HUES48 (cell line): ENCODE data around the gene RASA3.
"Not testable (repeated sequence)": the region's sequence is repeated elsewhere in the genome, so short reads cannot be mapped to it uniquely, and the experiment has no call there.

Experiments used
- H3K27ac ChIP-seq: one replicate; pipeline ENCODE4 v1.7.0; 2013; ENCODE audit warnings: low read depth, low read length, inconsistent platforms
- H3K27me3 ChIP-seq: 2 replicates; pipeline ENCODE4 v1.6.1; 2013; ENCODE audit warnings: mild to moderate bottlenecking, low read length; ENCODE audit not compliant: control insufficient read depth, insufficient read depth
- H3K36me3 ChIP-seq: 2 replicates; pipeline ENCODE4 v1.6.1; 2013; ENCODE audit warnings: low read length; ENCODE audit not compliant: control insufficient read depth, insufficient read depth
- H3K4me1 ChIP-seq: 2 replicates; pipeline ENCODE4 v1.6.1; 2013; ENCODE audit warnings: mild to moderate bottlenecking, low read length; ENCODE audit not compliant: control insufficient read depth, insufficient read depth
- H3K4me3 ChIP-seq: 2 replicates; pipeline ENCODE4 v1.5.1; 2013; ENCODE audit warnings: mild to moderate bottlenecking, low read depth, low read length
- H3K9ac ChIP-seq: 2 replicates; pipeline ENCODE4 v1.6.1; 2013; ENCODE audit warnings: mild to moderate bottlenecking, low read depth, low read length, moderate library complexity
- H3K9me3 ChIP-seq: 2 replicates; pipeline ENCODE4 v1.6.1; 2013; ENCODE audit warnings: low read length; ENCODE audit not compliant: control insufficient read depth, insufficient read depth

Gene RASA3

GRCh38 chr13:114081761-114082681 is 50.4 kb downstream of the RASA3 start:
- Histone ChIP-seq H3K4me3 (no peak overlapping the region), H3K4me1 (no peaks in the 10 kb centered on the region), H3K27ac (no peak overlapping the region), H3K27me3 (no peaks in the 10 kb centered on the region), H3K9ac (no peak overlapping the region), H3K36me3 (no peaks in the 10 kb centered on the region), H3K9me3 (no peaks in the 10 kb centered on the region)

- H3K4me3 ChIP-seq = no peak overlapping the region
- no peaks in the 10 kb centered on the region for H3K9me3 ChIP-seq
- H3K4me1 ChIP-seq = no peaks in the 10 kb centered on the region
- H3K27ac ChIP-seq = no peak overlapping the region
- H3K27me3 ChIP-seq = no peaks in the 10 kb centered on the region
- H3K9ac ChIP-seq = no peak overlapping the region
- H3K36me3 ChIP-seq = no peaks in the 10 kb centered on the region
These were observed 51.5 kb downstream of the RASA3 start for GRCh38 chr13:114080739-114081561.

GRCh38 chr13:114079601-114080536 is 52.6 kb downstream of the RASA3 start:
- Histone ChIP-seq H3K4me1 (no peaks in the 10 kb centered on the region), H3K27me3 (no peaks in the 10 kb centered on the region), H3K9ac (no peak overlapping the region), H3K27ac (no peak overlapping the region), H3K4me3 (no peak overlapping the region), H3K9me3 (no peaks in the 10 kb centered on the region), H3K36me3 (no peaks in the 10 kb centered on the region)

GRCh38 chr13:114078461-114079451 is 53.7 kb downstream of the RASA3 start:
- Histone ChIP-seq H3K9ac (no peak overlapping the region), H3K27ac (no peak overlapping the region), H3K27me3 (no peaks in the 10 kb centered on the region), H3K36me3 (no peaks in the 10 kb centered on the region), H3K4me3 (no peak overlapping the region), H3K9me3 (no peaks in the 10 kb centered on the region), H3K4me1 (no peaks in the 10 kb centered on the region)

- no peak overlapping the region for H3K9ac ChIP-seq
- no peaks in the 10 kb centered on the region for H3K36me3 ChIP-seq
- no peak overlapping the region for H3K27ac ChIP-seq
- no peaks in the 10 kb centered on the region for H3K27me3 ChIP-seq
- H3K4me1 ChIP-seq = no peaks in the 10 kb centered on the region
- H3K4me3 ChIP-seq = no peak overlapping the region
- H3K9me3 ChIP-seq = no peaks in the 10 kb centered on the region
These were observed 54.5 kb downstream of the RASA3 start for GRCh38 chr13:114077933-114078325.

GRCh38 chr13:114077099-114077932 is 55.1 kb downstream of the RASA3 start:
- H3K4me3 ChIP-seq = no peak overlapping the region
- no peaks in the 10 kb centered on the region for H3K4me1 ChIP-seq
- no peak overlapping the region for H3K9ac ChIP-seq
- no peaks in the 10 kb centered on the region for H3K9me3 ChIP-seq
- H3K27me3 ChIP-seq = no peaks in the 10 kb centered on the region
- H3K36me3 ChIP-seq = no peaks in the 10 kb centered on the region
- no peak overlapping the region for H3K27ac ChIP-seq

- Histone ChIP-seq H3K27ac (no peak overlapping the region), H3K4me3 (no peak overlapping the region), H3K9me3 (no peaks in the 10 kb centered on the region), H3K36me3 (no peaks in the 10 kb centered on the region), H3K9ac (no peak overlapping the region), H3K4me1 (0 out of 2 replicates have a peak, but pooled peaks cover 3% of the 10 kb centered on the region), H3K27me3 (no peaks in the 10 kb centered on the region)
These were observed 55.9 kb downstream of the RASA3 start for GRCh38 chr13:114076329-114077090.

GRCh38 chr13:114075811-114076210 is 56.6 kb downstream of the RASA3 start:
- H3K4me3 ChIP-seq, H3K27ac ChIP-seq, H3K9ac ChIP-seq, H3K4me1 ChIP-seq, H3K27me3 ChIP-seq, H3K9me3 ChIP-seq, H3K36me3 ChIP-seq: not testable (repeated sequence)
